PFSK-1 (cell line): Measurements from ENCODE around the gene TTR.

Experiments used
- POLR2AphosphoS5 ChIP-seq: IDR thresholded peaks from 2 replicates; pipeline ENCODE4 v1.6.1; 2012; ENCODE audit warnings: low read depth, mild to moderate bottlenecking, control low read depth, low read length, moderate library complexity
- SIN3A ChIP-seq: IDR thresholded peaks from 2 replicates; pipeline ENCODE4 v1.6.1; 2012; ENCODE audit warnings: mild to moderate bottlenecking, low read length, moderate library complexity, borderline replicate concordance; ENCODE audit not compliant: insufficient read depth
- TAF1 ChIP-seq: IDR thresholded peaks from 2 replicates; pipeline ENCODE4 v1.6.1; 2012; ENCODE audit warnings: low read length, control low read depth, borderline replicate concordance; ENCODE audit not compliant: insufficient read depth

DNA sequence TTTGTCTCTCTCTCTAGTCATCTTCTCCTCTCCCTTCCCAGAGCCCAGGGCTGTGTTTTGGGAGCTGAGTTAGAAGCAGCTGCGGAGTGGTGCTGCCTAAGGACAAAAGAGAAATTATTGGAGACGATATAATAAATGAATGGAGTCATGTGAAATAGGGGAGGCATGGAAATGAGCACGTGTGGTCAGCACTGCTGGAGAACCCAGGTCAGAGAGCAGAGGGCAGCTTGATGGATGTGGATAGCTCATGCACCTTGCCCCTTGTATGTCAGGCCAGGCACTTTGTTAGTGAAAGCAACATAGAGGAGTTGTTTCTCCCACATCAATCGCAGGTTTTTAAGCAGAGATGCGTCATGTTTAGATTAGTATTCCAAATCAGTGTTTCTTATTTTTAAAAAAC is 15.7 kb downstream of the TTR start:
- TF ChIP-seq POLR2AphosphoS5 (no peak), TAF1 (no peak), SIN3A (no peak)
